Measurements from ENCODE around the gene CYB561D2. TPM values are rescaled to one million over a fixed set of nuclear protein-coding genes. Genes with fewer than 3 reads are reported as not detected.

CYB561D2 gene
- total RNA-seq, 1 donor = 15.8 TPM

DNA sequence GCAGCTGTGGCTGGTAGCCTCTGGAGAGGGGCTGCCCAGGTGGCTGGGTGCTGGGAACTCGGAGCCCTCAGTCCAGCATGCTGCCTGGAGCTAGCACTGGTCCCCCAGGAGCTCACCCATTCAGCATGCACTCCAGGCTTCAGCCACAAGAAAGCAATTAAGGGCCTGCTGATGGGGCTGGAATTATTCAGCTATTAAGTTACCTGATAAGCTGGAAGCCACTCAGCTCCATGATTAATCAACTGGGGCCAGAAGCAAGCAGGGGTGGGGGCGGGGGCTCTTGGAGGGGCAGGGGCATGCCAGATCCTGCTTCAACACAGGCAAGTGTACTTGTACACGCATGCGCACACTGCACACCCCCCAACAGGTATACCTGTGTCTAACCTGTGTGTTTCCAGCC lies 30.7 kb downstream of the CYB561D2 start:
- TF ChIP-seq, protein P1, sequence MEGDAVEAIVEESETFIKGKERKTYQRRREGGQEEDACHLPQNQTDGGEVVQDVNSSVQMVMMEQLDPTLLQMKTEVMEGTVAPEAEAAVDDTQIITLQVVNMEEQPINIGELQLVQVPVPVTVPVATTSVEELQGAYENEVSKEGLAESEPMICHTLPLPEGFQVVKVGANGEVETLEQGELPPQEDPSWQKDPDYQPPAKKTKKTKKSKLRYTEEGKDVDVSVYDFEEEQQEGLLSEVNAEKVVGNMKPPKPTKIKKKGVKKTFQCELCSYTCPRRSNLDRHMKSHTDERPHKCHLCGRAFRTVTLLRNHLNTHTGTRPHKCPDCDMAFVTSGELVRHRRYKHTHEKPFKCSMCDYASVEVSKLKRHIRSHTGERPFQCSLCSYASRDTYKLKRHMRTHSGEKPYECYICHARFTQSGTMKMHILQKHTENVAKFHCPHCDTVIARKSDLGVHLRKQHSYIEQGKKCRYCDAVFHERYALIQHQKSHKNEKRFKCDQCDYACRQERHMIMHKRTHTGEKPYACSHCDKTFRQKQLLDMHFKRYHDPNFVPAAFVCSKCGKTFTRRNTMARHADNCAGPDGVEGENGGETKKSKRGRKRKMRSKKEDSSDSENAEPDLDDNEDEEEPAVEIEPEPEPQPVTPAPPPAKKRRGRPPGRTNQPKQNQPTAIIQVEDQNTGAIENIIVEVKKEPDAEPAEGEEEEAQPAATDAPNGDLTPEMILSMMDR (IDR thresholded peaks at IDR 0.05; ENCODE audit: insufficient read depth, low read length) = no peak
- DNase-seq (ENCODE audit: low read depth) = no peak
- H3K4me3 ChIP-seq (ENCODE audit: low read depth, low read length) = no peak overlapping the region

DNA sequence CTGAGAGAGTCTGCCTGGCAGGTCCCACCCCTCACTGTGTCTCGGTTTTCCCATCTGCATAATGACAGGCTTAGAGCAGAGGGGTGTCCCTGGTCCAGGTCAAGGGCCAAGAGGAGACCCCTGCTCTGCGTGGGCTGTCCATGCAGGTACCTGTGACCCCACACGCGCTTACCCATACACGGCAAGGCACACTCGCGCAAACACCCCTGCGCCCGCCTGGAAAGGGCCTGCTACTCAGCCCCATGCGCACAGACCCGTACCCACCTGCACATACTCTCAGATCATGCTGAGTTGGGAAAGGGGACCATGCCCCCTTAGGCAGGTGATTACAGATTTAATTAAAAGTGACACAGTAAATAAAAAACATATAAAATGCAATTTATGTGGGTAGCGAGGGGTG lies 32.1 kb downstream of the CYB561D2 start:
- DNase-seq (ENCODE audit: low read depth) = no peak
- H3K4me3 ChIP-seq (ENCODE audit: low read depth, low read length) = no peak overlapping the region
- TF ChIP-seq, protein P1 (IDR thresholded peaks at IDR 0.05; ENCODE audit: insufficient read depth, low read length) = no peak

DNA sequence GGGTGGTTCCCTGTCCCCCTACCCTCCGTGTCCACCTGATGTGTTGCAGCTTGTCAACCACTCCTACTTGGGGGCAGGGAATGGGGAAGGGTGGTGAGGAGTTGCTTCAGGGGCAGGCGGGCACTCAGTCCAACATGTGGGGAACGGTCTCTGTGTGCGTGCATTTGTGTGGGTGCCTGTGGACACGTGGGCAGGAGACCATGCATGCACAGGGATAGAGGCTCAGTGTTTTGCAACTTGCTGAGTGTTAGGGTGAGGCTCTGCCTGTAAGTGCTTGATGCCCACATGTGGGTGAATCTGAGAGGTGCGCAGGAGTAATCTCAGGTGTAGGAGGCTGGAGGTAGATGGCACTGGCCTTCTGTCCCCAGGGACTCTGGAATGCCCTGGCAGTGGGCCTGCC lies 33.1 kb downstream of the CYB561D2 start:
- TF ChIP-seq, protein P1 (IDR thresholded peaks at IDR 0.05; ENCODE audit: insufficient read depth, low read length) = no peak
- no peak for DNase-seq (ENCODE audit: low read depth)
- H3K4me3 ChIP-seq (ENCODE audit: low read depth, low read length) = no peak overlapping the region

DNA sequence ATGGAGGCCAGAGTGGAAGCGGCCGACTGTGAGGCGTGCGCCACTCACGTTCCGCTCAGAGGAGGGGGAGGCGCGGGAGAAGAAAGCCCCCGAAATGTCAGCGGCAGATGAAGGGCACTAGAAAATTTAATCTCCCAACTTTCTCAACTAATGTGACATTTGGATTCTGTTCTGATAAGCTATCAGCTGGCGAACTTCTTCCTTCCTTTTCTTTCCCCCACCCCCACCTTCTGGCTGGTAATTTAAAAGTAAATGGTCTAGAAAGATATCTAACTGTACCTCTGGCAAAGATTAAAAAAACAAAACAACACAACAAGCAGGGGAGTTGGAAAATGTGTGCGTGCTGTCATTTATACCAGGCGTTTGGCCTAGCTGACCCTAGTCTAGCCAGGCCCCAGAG lies 35.1 kb downstream of the CYB561D2 start:
- H3K4me3 ChIP-seq (ENCODE audit: low read depth, low read length) = no peak overlapping the region
- TF ChIP-seq, protein P1 (IDR thresholded peaks at IDR 0.05; ENCODE audit: insufficient read depth, low read length) = no peak
- no peak for DNase-seq (ENCODE audit: low read depth)

DNA sequence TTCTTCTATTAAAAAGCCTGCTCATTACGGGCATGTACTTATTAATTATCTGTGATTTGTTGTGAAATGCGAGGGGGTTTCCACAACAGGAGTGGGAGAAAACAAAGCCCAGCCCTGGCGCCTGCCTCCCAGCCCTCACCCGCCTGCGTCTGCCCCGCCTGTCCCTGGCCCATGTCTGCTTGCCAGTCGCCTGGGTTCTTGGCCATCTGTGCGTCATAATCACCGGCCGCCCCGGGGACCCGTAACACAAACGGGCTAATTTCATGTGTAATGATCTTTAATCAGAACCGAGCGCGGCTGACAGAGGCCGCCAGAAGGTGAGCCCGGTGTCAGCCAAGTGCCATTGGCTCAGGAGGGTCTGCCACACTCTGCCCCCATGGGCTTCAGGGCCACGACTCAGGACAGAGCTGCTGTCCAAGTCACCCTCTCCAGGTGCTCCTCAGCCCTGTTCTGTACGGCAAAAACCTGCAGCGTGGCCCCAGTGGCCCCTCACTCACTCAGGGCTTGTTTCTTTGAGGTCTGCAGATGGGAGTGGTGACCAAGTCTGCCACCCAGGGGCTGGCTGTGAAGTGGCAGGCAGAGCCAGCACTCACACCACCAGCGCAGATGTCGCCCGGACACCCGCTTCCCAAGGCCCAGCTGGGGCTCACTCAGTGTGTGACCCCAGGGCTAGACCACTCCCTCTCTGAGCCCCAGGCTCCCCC lies 37.5 kb downstream of the CYB561D2 start:
- no peak overlapping the region for H3K4me3 ChIP-seq (ENCODE audit: low read depth, low read length)
- TF ChIP-seq, protein P1 (IDR thresholded peaks at IDR 0.05; ENCODE audit: insufficient read depth, low read length) = no peak
- no peak for DNase-seq (ENCODE audit: low read depth)

DNA sequence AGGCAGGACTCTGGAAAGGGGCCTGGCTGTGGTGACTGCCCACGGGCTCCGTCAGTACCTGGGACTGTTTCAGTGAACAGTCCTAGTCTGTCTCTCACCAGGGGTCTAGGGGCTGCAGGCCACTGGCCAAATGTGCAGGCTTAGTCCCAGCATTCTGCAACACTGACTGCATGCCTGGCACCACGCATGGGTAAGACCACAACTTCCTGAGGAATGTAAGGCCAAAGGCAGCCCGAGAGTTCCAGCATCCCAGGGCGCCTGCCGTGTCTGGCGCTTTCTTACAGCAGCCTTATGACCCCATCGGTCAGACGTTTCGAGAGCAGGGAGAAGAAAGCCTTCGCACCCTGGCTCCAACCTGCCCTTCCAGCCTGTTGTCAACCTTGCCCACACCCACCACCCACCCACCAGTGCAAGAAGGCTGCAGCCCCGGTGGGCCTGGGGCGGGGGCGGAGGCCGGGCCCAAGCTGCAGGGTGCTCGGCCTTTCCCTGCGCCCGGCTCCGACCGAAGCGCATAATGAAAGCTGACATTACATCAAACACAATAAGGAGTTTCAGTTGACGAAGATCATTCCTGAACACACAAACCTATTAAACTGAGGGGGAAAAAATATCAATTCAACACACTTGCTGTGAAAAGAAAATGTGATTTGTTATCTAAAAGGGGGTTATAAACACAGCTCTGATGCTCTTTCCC lies 38.2 kb downstream of the CYB561D2 start:
- TF ChIP-seq, protein P1 (IDR thresholded peaks at IDR 0.05; ENCODE audit: insufficient read depth, low read length) = no peak
- DNase-seq (ENCODE audit: low read depth) = no peak
- no peak overlapping the region for H3K4me3 ChIP-seq (ENCODE audit: low read depth, low read length)

Data from fibroblast of the aortic adventitia (primary cell).